Colonic mucosa (tissue), 4 donors: Measurements from ENCODE around the gene ACTR2. TPM values are rescaled to one million over a fixed set of nuclear protein-coding genes. Genes with fewer than 3 reads are reported as not detected.
"Not testable (repeated sequence)": the region's sequence is repeated elsewhere in the genome, so short reads cannot be mapped to it uniquely, and the experiment has no call there.

Experiments used
- DNase-seq: peaks from one replicate; pipeline ENCODE4 v3.0.0-alpha.2; 2020
- H3K27ac ChIP-seq: fragments of 200-600 bp; one replicate; pipeline ENCODE4 v1.8.0; 2021
- H3K27me3 ChIP-seq: fragments of 200-600 bp; one replicate; pipeline ENCODE4 v1.8.0; 2021
- H3K36me3 ChIP-seq: fragments of 200-600 bp; one replicate; pipeline ENCODE4 v1.8.0; 2021
- H3K4me1 ChIP-seq: fragments of 200-600 bp; one replicate; pipeline ENCODE4 v1.8.0; 2021; ENCODE audit warnings: mild to moderate bottlenecking
- H3K4me3 ChIP-seq: fragments of 200-600 bp; one replicate; pipeline ENCODE4 v1.8.0; 2021
- H3K9ac ChIP-seq, 2 donors: one replicate each; pipeline ENCODE4 v1.7.0; 2013; ENCODE audit warnings: control low read depth in 2 of 2, low read depth in 2 of 2, low read length in 2 of 2
- H3K9me3 ChIP-seq: fragments of 200-600 bp; one replicate; pipeline ENCODE4 v1.8.0; 2021
- CTCF ChIP-seq: fragments of 200-600 bp; IDR thresholded peaks from one replicate; pipeline ENCODE4 v1.8.0; 2022; ENCODE audit warnings: antibody characterized with exemption, mild to moderate bottlenecking
- intact Hi-C: fragments of 100-400 bp; cut with DNase I; formaldehyde crosslinking; loops from one replicate; pipeline ENCODE4 v1.14.1; 2022
- total RNA-seq, 2 donors: library from RNA; stranded (reverse); fragmentation: NEBNext Ultra II Directional in 1 of 2; extraction: Animal tissue kit (Norgen Biotek cat#: 25700) in 1 of 2; gene quantifications; one replicate each; pipeline ENCODE4 v1.2.1, GENCODE V29; 2021
- donor health status: healthy.
- donor health status: DM: no; HTN: no; CAD: no.
- donor health status: DM: no; HTN: no; CAD: no.

Gene ACTR2
- total RNA-seq, 2 donors from 2014 or later, result 314 to 406 TPM

DNA sequence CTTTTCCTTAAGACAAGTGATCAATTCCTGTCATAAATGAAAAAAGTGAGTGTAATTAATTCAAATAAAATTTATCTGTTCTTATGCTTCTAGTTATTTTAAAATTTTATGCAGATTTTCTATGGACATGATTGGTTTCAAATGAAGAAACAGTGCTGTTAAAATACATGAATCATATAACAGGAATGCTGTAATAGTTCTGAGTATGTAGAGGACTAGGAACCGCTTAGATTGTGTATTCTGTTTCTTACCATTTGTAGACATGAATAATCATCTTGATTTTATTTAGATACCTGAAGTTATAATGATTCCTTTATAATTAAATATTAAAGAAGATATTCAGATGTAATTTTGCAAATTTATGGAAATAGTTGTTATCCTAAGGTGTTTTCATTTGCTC, 3.5 kb downstream of the ACTR2 start:
- H3K4me3 ChIP-seq, result no peak overlapping the region
- H3K9me3 ChIP-seq, result no peaks in the 10 kb centered on the region
- intact Hi-C loops, result no loop called here
- H3K36me3 ChIP-seq, result no peaks in the 10 kb centered on the region
- H3K9ac ChIP-seq, result no peak overlapping the region
- H3K4me1 ChIP-seq, result no peaks in the 10 kb centered on the region
- no peak for TF ChIP-seq CTCF
- H3K27me3 ChIP-seq, result no peaks in the 10 kb centered on the region
- no peak overlapping the region for H3K27ac ChIP-seq
- no peak for DNase-seq

DNA sequence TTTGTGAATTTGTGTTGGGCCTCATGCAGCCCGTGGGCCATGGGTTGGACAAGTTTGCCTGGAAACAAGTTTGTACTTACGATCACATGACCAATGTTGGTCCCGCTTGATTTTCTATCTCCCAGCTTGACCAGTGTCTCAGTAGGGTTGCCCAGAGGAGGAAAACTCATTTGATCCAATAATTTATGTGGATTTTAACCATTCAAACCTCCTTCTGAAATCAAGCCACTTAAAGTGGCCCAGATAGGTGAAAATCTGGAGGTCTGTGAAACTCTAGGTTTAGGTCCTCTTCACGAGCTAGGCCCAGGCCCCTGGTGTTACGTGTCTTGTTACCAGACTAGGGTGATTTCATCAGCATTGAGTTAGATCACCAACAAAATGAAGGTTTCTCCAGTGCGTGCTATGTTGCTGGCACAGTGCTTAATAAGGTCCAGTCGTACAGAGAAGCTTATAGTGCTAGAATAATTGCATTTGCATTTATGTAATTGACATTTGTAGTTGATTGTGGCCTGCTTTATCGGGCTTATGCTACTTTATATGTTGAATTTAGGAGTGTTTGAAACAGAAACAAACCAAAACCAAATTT, 4.4 kb downstream of the ACTR2 start:
- no peaks in the 10 kb centered on the region for H3K9me3 ChIP-seq
- no peak overlapping the region for H3K9ac ChIP-seq
- no peak overlapping the region for H3K27ac ChIP-seq
- no peak overlapping the region for H3K4me3 ChIP-seq
- no peak for TF ChIP-seq CTCF
- intact Hi-C loops, result no loop called here
- H3K27me3 ChIP-seq, result no peaks in the 10 kb centered on the region
- no peak for DNase-seq
- no peaks in the 10 kb centered on the region for H3K36me3 ChIP-seq
- no peaks in the 10 kb centered on the region for H3K4me1 ChIP-seq

- Histone ChIP-seq H3K9ac (no peak overlapping the region), H3K9me3 (no peaks in the 10 kb centered on the region), H3K27me3 (no peaks in the 10 kb centered on the region), H3K4me3 (no peak overlapping the region), H3K4me1 (no peaks in the 10 kb centered on the region), H3K36me3 (no peaks in the 10 kb centered on the region), H3K27ac (no peak overlapping the region)
- no peak for TF ChIP-seq CTCF
- DNase-seq, result no peak
- intact Hi-C loops, result no loop called here
Observed at GRCh38 chr2:65232636-65233035, 5.0 kb downstream of the ACTR2 start.

DNA sequence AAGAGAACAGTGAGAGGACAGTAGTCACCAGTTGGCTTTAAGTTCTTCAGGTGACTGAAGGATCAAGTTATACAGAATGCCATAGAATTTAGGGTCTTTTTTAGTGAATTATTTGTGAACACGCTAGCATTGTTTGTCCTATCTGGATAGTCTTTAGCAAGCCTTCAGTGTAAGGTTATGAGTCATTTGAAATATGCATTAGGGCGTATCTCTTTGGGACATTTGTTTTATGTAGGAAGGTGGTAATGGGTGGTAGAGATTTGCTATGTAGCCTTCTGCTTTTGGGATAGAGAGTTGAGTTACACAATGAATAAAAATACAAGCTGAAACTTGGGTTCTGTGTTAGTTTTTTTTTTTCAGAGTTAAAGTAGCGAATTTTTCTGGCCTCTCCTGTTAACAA, 13.0 kb downstream of the ACTR2 start:
- TF ChIP-seq CTCF, result no peak
- intact Hi-C loops, result no loop called here
- H3K27me3 ChIP-seq, result no peaks in the 10 kb centered on the region
- H3K27ac ChIP-seq, result no peak overlapping the region
- no peak for DNase-seq
- H3K4me3 ChIP-seq, result no peak overlapping the region
- no peaks in the 10 kb centered on the region for H3K36me3 ChIP-seq
- H3K4me1 ChIP-seq, result no peaks in the 10 kb centered on the region
- H3K9me3 ChIP-seq, result no peaks in the 10 kb centered on the region
- H3K9ac ChIP-seq, result no peak overlapping the region

DNA sequence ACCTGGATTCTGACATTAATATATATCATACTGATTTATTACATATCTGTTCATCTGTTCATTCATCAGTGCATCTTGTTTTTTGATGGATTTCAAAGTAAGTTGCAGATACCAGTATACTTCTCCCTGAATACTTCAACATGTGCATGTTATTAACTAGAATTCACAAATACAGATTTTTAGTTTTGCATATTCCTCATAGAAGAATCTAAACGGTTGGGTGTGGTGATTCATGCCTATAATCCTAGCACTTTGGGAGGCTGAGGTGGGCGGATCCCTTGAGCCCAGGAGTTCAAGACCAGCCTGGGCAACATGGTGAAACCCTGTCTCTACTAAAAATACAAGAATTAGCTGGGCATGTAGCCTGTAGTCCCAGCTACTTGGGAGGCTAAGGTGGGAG, 16.8 kb downstream of the ACTR2 start:
- intact Hi-C loops, H3K4me3 ChIP-seq, H3K36me3 ChIP-seq, H3K27ac ChIP-seq, H3K4me1 ChIP-seq, H3K27me3 ChIP-seq, H3K9ac ChIP-seq, H3K9me3 ChIP-seq, DNase-seq: not testable (repeated sequence)

- Histone ChIP-seq H3K9ac (no peak overlapping the region), H3K27me3 (no peaks in the 10 kb centered on the region), H3K4me1 (no peaks in the 10 kb centered on the region), H3K9me3 (no peaks in the 10 kb centered on the region), H3K36me3 (no peaks in the 10 kb centered on the region), H3K4me3 (no peak overlapping the region), H3K27ac (peak overlapping the region; percentile 24)
- intact Hi-C loops, result no loop called here
- TF ChIP-seq CTCF, result no peak
- DNase-seq, result no peak
Observed at GRCh38 chr2:65252640-65253039, 25.0 kb downstream of the ACTR2 start.
